ENCODE measurements around the gene WNT7A. TPM values are rescaled to one million over a fixed set of nuclear protein-coding genes. Genes with fewer than 3 reads are reported as not detected.
"Not testable (repeated sequence)": the region's sequence is repeated elsewhere in the genome, so short reads cannot be mapped to it uniquely, and the experiment has no call there.

WNT7A gene
- total RNA-seq, 3 donors from 2014 or later, result not detected

DNA sequence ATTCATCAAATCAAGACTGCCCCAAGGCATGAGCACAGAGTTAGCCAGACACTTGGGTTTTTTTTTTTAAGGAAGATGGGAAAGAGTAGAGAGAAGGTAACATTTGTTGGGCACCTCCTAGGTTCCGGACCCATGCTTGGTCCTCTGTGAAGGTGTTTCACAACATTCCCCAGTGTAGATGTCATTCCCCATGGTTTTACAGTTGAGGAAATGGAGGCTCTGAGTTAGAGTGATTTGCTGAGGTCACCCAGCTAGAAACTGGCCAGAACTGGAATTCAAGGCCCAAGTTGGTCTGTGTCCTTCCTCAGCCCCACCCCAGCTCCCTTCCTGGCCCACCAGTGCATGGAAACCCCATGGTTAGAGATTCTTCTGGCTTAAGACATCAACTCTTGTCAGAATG, 19.9 kb downstream of the WNT7A start:
- ATAC-seq, result no peak
- intact Hi-C loops (cut with DNase I, micrococcal nuclease), result no loop called here
- TF ChIP-seq, protein P1, sequence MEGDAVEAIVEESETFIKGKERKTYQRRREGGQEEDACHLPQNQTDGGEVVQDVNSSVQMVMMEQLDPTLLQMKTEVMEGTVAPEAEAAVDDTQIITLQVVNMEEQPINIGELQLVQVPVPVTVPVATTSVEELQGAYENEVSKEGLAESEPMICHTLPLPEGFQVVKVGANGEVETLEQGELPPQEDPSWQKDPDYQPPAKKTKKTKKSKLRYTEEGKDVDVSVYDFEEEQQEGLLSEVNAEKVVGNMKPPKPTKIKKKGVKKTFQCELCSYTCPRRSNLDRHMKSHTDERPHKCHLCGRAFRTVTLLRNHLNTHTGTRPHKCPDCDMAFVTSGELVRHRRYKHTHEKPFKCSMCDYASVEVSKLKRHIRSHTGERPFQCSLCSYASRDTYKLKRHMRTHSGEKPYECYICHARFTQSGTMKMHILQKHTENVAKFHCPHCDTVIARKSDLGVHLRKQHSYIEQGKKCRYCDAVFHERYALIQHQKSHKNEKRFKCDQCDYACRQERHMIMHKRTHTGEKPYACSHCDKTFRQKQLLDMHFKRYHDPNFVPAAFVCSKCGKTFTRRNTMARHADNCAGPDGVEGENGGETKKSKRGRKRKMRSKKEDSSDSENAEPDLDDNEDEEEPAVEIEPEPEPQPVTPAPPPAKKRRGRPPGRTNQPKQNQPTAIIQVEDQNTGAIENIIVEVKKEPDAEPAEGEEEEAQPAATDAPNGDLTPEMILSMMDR (IDR thresholded peaks at IDR 0.05), result no peak

DNA sequence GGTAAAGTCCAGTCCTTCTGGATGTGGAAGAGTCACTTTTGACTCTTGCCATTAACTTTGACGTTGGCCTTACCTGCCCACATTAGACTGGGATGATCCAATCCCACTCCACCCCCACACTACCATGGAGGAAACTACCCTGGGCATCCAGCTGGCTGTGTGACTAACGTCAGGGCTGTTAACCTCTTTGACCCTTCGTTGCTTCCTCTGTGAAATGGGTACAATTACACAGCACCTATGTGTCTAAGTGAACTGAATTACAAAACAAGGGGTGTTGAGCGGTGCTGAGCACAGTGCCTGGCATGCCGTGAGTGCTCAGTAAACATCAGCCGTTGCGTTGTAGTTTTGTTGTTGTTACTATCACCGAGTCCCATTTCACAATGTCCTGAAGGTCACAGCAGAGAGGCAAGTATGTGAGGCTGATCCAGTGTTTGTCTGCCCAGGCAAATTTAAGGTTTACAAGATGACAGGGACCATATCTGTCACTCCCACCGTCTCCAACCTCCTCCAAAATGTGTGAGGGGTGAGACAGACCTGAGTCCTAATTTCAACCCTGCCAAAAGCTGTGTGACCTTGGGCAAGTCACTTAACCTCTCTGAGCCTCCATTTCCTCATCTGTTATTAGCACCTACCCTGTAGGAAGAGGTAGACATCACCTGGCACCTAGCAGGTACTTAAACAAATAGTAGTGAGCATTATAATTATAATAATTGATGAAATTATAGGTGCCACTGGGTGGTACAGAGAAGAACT, 20.9 kb downstream of the WNT7A start:
- DNase-seq (no peak), ATAC-seq (no peak)
- Histone ChIP-seq H3K4me1 (ENCODE audit: low read depth) (no peaks in the 10 kb centered on the region), H3K4me3 (no peak overlapping the region), H3K9me3 (no peaks in the 10 kb centered on the region), H3K36me3 (ENCODE audit: low read depth) (no peaks in the 10 kb centered on the region)
- intact Hi-C loops (cut with DNase I, micrococcal nuclease), result no loop called here
- TF ChIP-seq, protein P1 (IDR thresholded peaks at IDR 0.05), result no peak

More for the DNA sequence above, 19.9 kb downstream of the WNT7A start:
- Histone ChIP-seq H3K4me3 (no peak overlapping the region), H3K9me3 (no peaks in the 10 kb centered on the region), H3K4me1 (ENCODE audit: low read depth) (no peaks in the 10 kb centered on the region), H3K36me3 (ENCODE audit: low read depth) (no peaks in the 10 kb centered on the region)
- no peak for DNase-seq

DNA sequence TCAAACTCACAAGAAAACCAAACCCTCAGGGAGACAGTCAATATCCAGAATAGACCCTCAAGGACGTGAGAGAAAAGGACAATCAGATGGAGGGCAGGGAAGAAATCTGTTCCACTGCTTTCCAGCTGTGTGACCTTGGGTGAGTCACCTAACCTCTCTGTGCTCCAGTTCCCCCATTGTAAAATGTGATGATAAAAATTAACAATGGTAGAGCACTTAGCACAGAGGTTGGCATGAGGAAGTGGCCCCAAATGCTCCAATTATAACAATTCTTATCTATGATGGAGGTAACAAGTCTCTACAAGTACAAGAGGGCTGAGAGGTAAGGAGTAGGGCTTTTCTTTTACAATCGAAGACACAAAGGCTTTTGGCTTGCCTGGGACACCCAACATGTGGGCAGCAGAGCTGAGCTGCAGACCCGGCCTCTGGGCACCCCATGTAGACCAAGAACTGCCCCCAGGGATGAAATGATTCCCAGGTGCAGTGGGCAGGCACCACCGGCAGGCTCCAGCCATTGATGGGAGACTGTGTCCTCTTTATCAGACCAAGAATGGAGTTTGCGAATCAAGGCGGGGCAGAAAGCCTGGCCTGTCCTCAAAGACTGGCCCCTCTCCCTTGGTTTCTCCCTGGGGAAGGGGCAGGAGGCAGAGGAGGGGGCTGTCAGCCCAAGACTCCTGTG, 22.0 kb downstream of the WNT7A start:
- Histone ChIP-seq H3K4me3 (no peak overlapping the region), H3K9me3 (no peaks in the 10 kb centered on the region), H3K4me1 (ENCODE audit: low read depth) (no peaks in the 10 kb centered on the region), H3K36me3 (ENCODE audit: low read depth) (no peaks in the 10 kb centered on the region)
- DNase-seq, result no peak
- TF ChIP-seq, protein P1 (IDR thresholded peaks at IDR 0.05), result no peak
- no peak for ATAC-seq
- intact Hi-C loops (cut with DNase I, micrococcal nuclease), result no loop called here

DNA sequence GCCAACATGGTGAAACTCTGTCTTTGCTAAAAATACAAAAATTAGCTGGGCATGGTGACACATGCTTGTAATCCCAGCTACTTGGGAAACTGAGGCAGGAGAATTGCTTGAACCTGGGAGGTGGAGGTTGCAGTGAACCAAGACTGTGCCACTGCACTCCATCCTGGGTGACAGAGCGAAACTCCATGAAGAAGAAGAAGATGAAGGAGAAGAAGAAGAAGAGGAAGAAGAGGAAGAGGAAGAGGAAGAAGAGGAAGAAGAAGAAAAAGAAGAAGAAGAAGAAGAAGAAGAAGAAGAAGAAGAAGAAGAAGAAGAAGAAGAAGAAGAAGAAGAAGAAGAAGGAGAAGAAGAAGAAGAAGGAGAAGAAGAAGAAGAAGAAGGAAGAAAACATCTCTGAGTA, 23.2 kb downstream of the WNT7A start:
- H3K36me3 ChIP-seq (ENCODE audit: low read depth); H3K4me1 ChIP-seq (ENCODE audit: low read depth); ATAC-seq; H3K4me3 ChIP-seq; DNase-seq; H3K9me3 ChIP-seq; intact Hi-C loops (cut with DNase I, micrococcal nuclease): not testable (repeated sequence)

DNA sequence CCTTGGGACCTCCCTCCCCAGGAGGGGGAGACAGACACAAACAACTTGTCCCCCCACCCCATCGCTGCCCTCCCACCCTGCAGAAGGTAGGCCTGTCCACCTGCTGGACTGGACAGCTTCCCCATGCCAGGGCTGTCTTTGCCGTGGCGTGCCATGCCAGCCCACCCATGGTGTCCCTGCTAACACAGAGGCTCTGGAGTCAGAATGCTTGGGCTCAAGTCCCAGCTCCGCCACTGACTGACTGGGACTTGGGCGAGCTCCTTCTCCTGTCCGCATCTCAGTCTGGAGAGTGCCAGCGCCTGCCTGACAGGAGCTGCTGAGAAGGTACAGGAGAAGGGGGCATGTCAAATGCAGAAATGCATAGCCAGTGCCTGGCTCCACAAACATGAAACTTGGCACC, 23.9 kb downstream of the WNT7A start:
- Histone ChIP-seq H3K36me3 (ENCODE audit: low read depth) (no peaks in the 10 kb centered on the region), H3K4me1 (ENCODE audit: low read depth) (no peaks in the 10 kb centered on the region), H3K4me3 (no peak overlapping the region), H3K9me3 (no peaks in the 10 kb centered on the region)
- no peak for ATAC-seq
- TF ChIP-seq, protein P1 (IDR thresholded peaks at IDR 0.05), result no peak
- DNase-seq, result no peak
- intact Hi-C loops (cut with DNase I, micrococcal nuclease), result no loop called here

DNA sequence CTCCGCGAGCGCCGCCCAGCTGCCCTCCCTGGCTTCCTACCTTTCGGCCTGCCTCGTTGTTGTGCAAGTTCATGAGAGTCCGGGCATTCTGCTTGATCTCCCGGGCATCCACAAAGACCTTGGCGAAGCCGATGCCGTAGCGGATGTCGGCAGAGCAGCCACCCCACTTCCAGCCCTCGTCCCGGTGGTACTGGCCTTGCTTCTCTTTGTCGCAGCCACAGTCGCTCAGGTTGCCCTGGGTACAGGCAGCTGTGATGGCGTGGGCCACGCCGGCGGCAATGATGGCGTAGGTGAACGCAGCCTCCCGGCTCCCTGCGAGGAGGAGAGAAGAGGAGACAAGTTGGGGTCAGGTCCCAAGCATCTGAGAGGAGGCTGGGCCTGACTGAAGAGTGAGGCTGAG, 25.4 kb downstream of the WNT7A start:
- DNase-seq (no peak), ATAC-seq (no peak)
- intact Hi-C loops (cut with DNase I, micrococcal nuclease), result no loop called here
- H3K4me1 ChIP-seq (ENCODE audit: low read depth), result no peaks in the 10 kb centered on the region
- no peaks in the 10 kb centered on the region for H3K36me3 ChIP-seq (ENCODE audit: low read depth)
- H3K9me3 ChIP-seq, result no peaks in the 10 kb centered on the region
- H3K4me3 ChIP-seq, result no peak overlapping the region
- TF ChIP-seq, protein P1 (IDR thresholded peaks at IDR 0.05), result no peak
